Mesenchymal stem cell (in vitro differentiated cells and primary cell): ENCODE measurements around the gene FEV.

ENCODE experiments used
- DNase-seq: peaks from one replicate; pipeline ENCODE4 v3.0.0-alpha.2; 2013
- H2AFZ ChIP-seq: one replicate; pipeline ENCODE4 v1.6.1; 2013; ENCODE audit warnings: low read depth, mild to moderate bottlenecking, control low read depth, inconsistent platforms, low read length, moderate library complexity
- H2AK5ac ChIP-seq: 2 replicates; pipeline ENCODE4 v1.6.1; 2013; ENCODE audit warnings: low read length, moderate library complexity, mild to moderate bottlenecking, inconsistent platforms; ENCODE audit not compliant: severe bottlenecking
- H2BK120ac ChIP-seq: one replicate; pipeline ENCODE4 v1.6.1; 2013; ENCODE audit warnings: low read depth, mild to moderate bottlenecking, inconsistent platforms, low read length, moderate library complexity
- H2BK12ac ChIP-seq, 2 experiments: one replicate each; pipeline ENCODE4 v1.6.1; 2013; ENCODE audit warnings: inconsistent platforms in 2 of 2, low read length in 2 of 2, mild to moderate bottlenecking in 2 of 2, moderate library complexity in 2 of 2, control low read depth in 1 of 2
- H2BK15ac ChIP-seq: one replicate; pipeline ENCODE4 v1.6.1; 2013; ENCODE audit warnings: mild to moderate bottlenecking, low read depth, inconsistent platforms; ENCODE audit not compliant: poor library complexity, severe bottlenecking
- H2BK5ac ChIP-seq: 2 replicates; pipeline ENCODE4 v1.6.1; 2013; ENCODE audit warnings: low read depth, mild to moderate bottlenecking, low read length, control low read depth, inconsistent platforms; ENCODE audit not compliant: poor library complexity, severe bottlenecking
- H3K14ac ChIP-seq, 2 experiments: one replicate each; pipeline ENCODE4 v1.6.1; 2013; ENCODE audit warnings: inconsistent platforms in 2 of 2, low read length in 2 of 2, control low read depth in 1 of 2, mild to moderate bottlenecking in 1 of 2, moderate library complexity in 1 of 2
- H3K18ac ChIP-seq, 2 experiments: one replicate each; pipeline ENCODE4 v1.6.1; 2013; ENCODE audit warnings: inconsistent platforms in 2 of 2, low read length in 2 of 2, control low read depth in 1 of 2, low read depth in 1 of 2, mild to moderate bottlenecking in 1 of 2
- H3K23ac ChIP-seq, 2 experiments: one replicate each; pipeline ENCODE4 v1.6.1; 2013; ENCODE audit warnings: inconsistent platforms in 2 of 2, low read length in 2 of 2, mild to moderate bottlenecking in 2 of 2, moderate library complexity in 2 of 2, control low read depth in 1 of 2
- H3K27ac ChIP-seq: 2 replicates; pipeline ENCODE4 v1.5.1; 2013; ENCODE audit warnings: mild to moderate bottlenecking, moderate library complexity, low read length, control low read depth, inconsistent platforms; ENCODE audit not compliant: poor library complexity, severe bottlenecking
- H3K27me3 ChIP-seq, 2 experiments: 2 replicates each; pipeline versions ENCODE4 v1.6.1 to v1.7.0; 2013; ENCODE audit warnings: low read length in 2 of 2, mild to moderate bottlenecking in 2 of 2, moderate library complexity in 2 of 2, control low read depth in 1 of 2, inconsistent platforms in 1 of 2; ENCODE audit not compliant: control insufficient read depth in 1 of 2, insufficient read depth in 1 of 2
- H3K36me3 ChIP-seq, 2 experiments: 2 replicates each; pipeline versions ENCODE4 v1.6.1 to v1.7.0; 2013; ENCODE audit warnings: low read length in 2 of 2, control low read depth in 1 of 2, inconsistent platforms in 1 of 2, low read depth in 1 of 2, mild to moderate bottlenecking in 1 of 2; ENCODE audit not compliant: insufficient read depth in 2 of 2, control insufficient read depth in 1 of 2
- H3K4ac ChIP-seq, 2 experiments: one replicate each; pipeline ENCODE4 v1.6.1; 2013; ENCODE audit warnings: inconsistent platforms in 2 of 2, low read length in 2 of 2, mild to moderate bottlenecking in 2 of 2, moderate library complexity in 2 of 2, control low read depth in 1 of 2, low read depth in 1 of 2
- H3K4me1 ChIP-seq: 2 replicates; pipeline ENCODE4 v1.6.1; 2013; ENCODE audit warnings: low read depth, low read length, control low read depth; ENCODE audit not compliant: control insufficient read depth, insufficient read depth
- H3K4me2 ChIP-seq: 2 replicates; pipeline ENCODE4 v1.6.1; 2013; ENCODE audit warnings: low read length, mild to moderate bottlenecking, inconsistent platforms; ENCODE audit not compliant: poor library complexity, severe bottlenecking
- H3K4me3 ChIP-seq, 2 experiments: 2 replicates each; pipeline versions ENCODE4 v1.5.1 to v1.7.0; 2013; ENCODE audit warnings: low read length in 2 of 2, mild to moderate bottlenecking in 2 of 2, control low read depth in 1 of 2, low read depth in 1 of 2; ENCODE audit not compliant: insufficient read depth in 1 of 2
- H3K79me1 ChIP-seq: replicated peaks from 2 replicates; pipeline ENCODE4 v1.6.1; 2013; ENCODE audit warnings: mild to moderate bottlenecking, control low read depth, low read length, inconsistent platforms; ENCODE audit not compliant: poor library complexity, severe bottlenecking
- H3K9ac ChIP-seq: 2 replicates; pipeline ENCODE4 v1.7.0; 2013; ENCODE audit warnings: mild to moderate bottlenecking, low read length, moderate library complexity
- H3K9me3 ChIP-seq: 2 replicates; pipeline ENCODE4 v1.7.0; 2013; ENCODE audit warnings: mild to moderate bottlenecking, low read length; ENCODE audit not compliant: control insufficient read depth
- H4K8ac ChIP-seq: one replicate; pipeline ENCODE4 v1.6.1; 2013; ENCODE audit warnings: inconsistent platforms, mild to moderate bottlenecking, low read length, moderate library complexity
- H4K91ac ChIP-seq: one replicate; pipeline ENCODE4 v1.6.1; 2013; ENCODE audit warnings: mild to moderate bottlenecking, low read length, inconsistent platforms
- WGBS: methylation state at CpG from one replicate; pipeline ENCODE4 v1.1.7; 2013; ENCODE audit warnings: mixed read lengths; 5-methylcytosine and 5-hydroxymethylcytosine counted together

FEV gene

DNA sequence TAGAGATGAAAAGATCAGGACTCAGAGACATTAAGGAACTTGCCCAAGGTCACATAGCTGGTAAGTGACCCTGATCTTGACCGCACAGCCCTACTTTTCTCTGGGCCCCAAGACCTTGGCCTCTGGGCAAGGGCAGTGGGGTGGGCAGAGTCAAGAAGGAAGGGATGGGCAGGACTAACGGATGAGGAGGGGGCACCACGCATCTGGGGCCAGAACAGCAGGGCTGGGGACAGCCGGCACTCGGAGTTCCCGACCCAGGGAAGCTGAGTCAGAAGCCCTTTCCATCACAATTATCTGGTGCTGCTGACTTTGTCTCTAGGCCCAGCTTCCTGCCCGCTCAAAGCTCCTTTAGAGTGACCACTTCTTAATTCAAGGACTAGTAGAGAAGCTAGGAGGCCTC, 42.0 kb upstream of the FEV start:
- no peak overlapping the region for H3K4me3 ChIP-seq
- DNase-seq: no peak

DNA sequence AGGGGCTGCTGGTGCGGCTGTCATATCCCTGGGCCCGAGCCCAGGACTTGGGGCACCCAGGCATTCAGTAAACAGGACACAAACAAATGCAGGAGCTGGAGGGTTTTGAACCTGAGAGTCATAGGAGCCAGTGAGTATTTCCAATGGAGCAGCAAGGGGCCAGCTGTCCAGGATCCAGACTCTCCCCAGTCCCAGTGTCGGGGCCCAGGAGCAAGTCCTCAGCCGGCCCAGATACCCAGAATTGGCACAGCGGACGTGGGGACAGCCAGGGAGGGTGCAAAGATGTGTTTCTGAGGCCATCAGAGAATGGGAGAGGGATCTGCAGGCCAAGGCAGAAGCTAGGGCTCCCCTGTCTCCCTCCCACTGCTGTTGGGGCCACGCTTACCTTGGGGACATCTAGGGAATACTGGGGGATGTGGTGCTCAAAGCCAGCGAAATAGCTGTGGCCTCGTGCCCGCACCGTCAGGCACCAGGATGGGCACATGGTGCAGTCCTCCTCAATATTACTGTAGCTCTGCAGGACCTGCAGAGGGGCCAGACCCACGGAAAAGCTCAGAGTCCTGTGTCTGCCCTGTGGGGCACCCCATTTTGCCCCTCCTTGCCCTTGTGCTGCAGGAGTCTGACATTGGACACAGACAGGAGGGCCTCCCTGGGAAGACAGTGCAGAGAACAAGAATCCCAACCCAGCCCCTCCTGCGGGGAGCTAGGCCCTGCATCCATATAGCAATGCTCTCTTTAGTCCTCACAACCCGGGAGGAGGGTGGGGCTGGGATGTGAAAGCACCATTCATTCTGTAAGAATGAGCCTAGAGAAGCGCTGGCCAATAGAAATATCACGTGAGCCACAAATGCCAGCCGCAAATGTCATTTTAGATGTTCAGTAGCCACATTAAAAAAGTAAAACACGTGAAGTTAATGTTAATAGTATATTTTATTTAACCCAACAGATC, 40.9 kb upstream of the FEV start:
- Histone ChIP-seq H2BK12ac (no peak overlapping the region), H4K8ac (no peak overlapping the region), H3K9ac (no peak overlapping the region), H2BK120ac (no peak overlapping the region), H3K27ac (no peak overlapping the region), H3K9me3 (no peaks in the 10 kb centered on the region), H2AFZ (no peak overlapping the region), H3K4me3 (no peak overlapping the region), H3K4me2 (no peak overlapping the region), H3K27me3 (peaks cover 75 to 84% of the 10 kb centered on the region in 2 experiments), H3K79me1 (no peaks in the 10 kb centered on the region), H2BK15ac (no peak overlapping the region), H3K4me1 (no peaks in the 10 kb centered on the region), H3K18ac (no peak overlapping the region), H3K14ac (no peak overlapping the region), H3K36me3 (no peaks in the 10 kb centered on the region), H2BK5ac (no peak overlapping the region), H3K4ac (no peak overlapping the region), H3K23ac (no peak overlapping the region), H2AK5ac (no peak overlapping the region), H4K91ac (no peak overlapping the region)
- 76% methylated on average over 15 of the region's 18 CpGs for WGBS
- no peak for DNase-seq

More for the DNA sequence above, 42.0 kb upstream of the FEV start:
- WGBS: 86% methylated on average over 7 of the region's 7 CpGs
- Histone ChIP-seq H3K4me1 (no peaks in the 10 kb centered on the region), H4K8ac (no peak overlapping the region), H3K4me2 (no peak overlapping the region), H3K79me1 (no peaks in the 10 kb centered on the region), H3K27me3 (peaks cover 72 to 80% of the 10 kb centered on the region in 2 experiments), H2BK12ac (no peak overlapping the region), H4K91ac (no peak overlapping the region), H2BK120ac (no peak overlapping the region), H3K9me3 (no peaks in the 10 kb centered on the region), H2AK5ac (no peak overlapping the region), H3K36me3 (no peaks in the 10 kb centered on the region), H3K4ac (no peak overlapping the region), H3K14ac (no peak overlapping the region), H3K27ac (no peak overlapping the region), H2BK15ac (no peak overlapping the region), H3K9ac (no peak overlapping the region), H2BK5ac (no peak overlapping the region), H3K23ac (no peak overlapping the region), H3K18ac (no peak overlapping the region), H2AFZ (no peak overlapping the region)

DNA sequence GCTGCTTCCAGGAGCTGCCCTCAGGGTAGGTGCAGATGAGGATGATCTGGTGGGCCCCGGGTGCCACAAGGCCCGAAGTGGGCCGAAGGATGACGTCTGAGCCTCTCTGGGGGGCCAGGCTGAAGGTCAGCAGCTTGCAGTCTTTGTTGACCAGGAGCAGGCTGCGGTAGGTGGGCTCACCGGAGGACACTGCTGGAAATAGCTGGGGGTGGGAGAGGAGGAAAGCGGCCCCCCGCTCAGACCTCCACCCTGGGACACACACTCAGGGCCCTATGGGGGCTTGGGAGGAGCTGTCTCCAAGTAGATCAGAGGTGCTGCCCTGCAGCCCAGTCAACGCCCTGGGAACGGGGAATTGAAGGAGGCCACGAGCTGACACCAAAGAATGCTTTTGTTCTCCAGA, 39.1 kb upstream of the FEV start:
- no peak overlapping the region for H3K4ac ChIP-seq
- H3K36me3 ChIP-seq: no peaks in the 10 kb centered on the region
- no peaks in the 10 kb centered on the region for H3K79me1 ChIP-seq
- H3K14ac ChIP-seq: no peak overlapping the region
- H3K4me1 ChIP-seq: no peaks in the 10 kb centered on the region
- no peak overlapping the region for H2BK12ac ChIP-seq
- no peak overlapping the region for H2AFZ ChIP-seq
- peaks cover 82 to 84% of the 10 kb centered on the region in 2 experiments for H3K27me3 ChIP-seq
- H3K27ac ChIP-seq: no peak overlapping the region
- no peak overlapping the region for H3K4me2 ChIP-seq
- WGBS: 79% methylated on average over 11 of the region's 11 CpGs
- no peak overlapping the region for H3K23ac ChIP-seq
- no peak overlapping the region for H2BK120ac ChIP-seq
- no peak overlapping the region for H2BK5ac ChIP-seq
- no peaks in the 10 kb centered on the region for H3K9me3 ChIP-seq
- H2AK5ac ChIP-seq: no peak overlapping the region
- H4K91ac ChIP-seq: no peak overlapping the region
- H2BK15ac ChIP-seq: no peak overlapping the region
- H3K18ac ChIP-seq: no peak overlapping the region
- H4K8ac ChIP-seq: no peak overlapping the region
- H3K4me3 ChIP-seq: no peak overlapping the region
- H3K9ac ChIP-seq: no peak overlapping the region
- no peak for DNase-seq

DNA sequence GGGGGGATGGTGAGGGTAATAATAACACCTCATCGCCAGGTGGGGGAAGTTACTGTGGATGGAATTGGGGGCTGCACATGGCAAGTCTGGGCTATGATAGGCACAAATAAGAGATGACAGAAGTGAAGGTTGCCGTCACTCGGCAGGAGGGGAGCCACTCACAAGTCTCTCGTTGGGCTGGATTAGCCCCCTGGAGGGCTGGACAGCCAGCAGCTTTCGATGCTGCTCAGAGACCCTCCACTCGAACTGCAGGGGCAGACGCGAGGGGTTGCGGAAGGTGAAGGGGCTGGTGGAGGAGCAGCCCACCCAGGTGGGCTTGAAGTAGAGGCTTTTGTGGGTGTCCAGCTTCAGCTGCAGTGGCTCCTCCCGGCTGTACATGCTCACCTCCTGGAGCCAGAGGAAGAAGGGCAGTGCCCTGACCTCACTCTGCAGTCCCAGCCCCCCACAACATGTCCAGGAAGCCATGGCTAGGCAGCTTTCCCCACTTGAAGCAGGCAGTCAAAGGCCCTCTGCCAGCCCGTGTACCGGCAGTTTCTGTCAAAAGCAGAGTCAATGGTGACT, 38.1 kb upstream of the FEV start:
- H4K91ac ChIP-seq: no peak overlapping the region
- H2BK120ac ChIP-seq: no peak overlapping the region
- no peak overlapping the region for H3K4ac ChIP-seq
- WGBS: 82% methylated on average over 12 of the region's 12 CpGs
- H2BK12ac ChIP-seq: no peak overlapping the region
- H3K4me3 ChIP-seq: no peak overlapping the region
- H3K23ac ChIP-seq: no peak overlapping the region
- no peak overlapping the region for H3K27ac ChIP-seq
- DNase-seq: no peak
- no peaks in the 10 kb centered on the region for H3K4me1 ChIP-seq
- H3K4me2 ChIP-seq: no peak overlapping the region
- H3K9me3 ChIP-seq: no peaks in the 10 kb centered on the region
- no peak overlapping the region for H2AK5ac ChIP-seq
- no peak overlapping the region for H3K9ac ChIP-seq
- H3K18ac ChIP-seq: no peak overlapping the region
- H4K8ac ChIP-seq: no peak overlapping the region
- no peaks in the 10 kb centered on the region for H3K79me1 ChIP-seq
- no peak overlapping the region for H2BK15ac ChIP-seq
- no peak overlapping the region for H2AFZ ChIP-seq
- no peaks in the 10 kb centered on the region for H3K36me3 ChIP-seq
- H3K14ac ChIP-seq: no peak overlapping the region
- no peak overlapping the region for H2BK5ac ChIP-seq
- peaks cover 84% of the 10 kb centered on the region in 2 experiments for H3K27me3 ChIP-seq
